HCT116 (cell line): Measurements from ENCODE around the gene TBC1D3I. TPM values are rescaled to one million over a fixed set of nuclear protein-coding genes. Genes with fewer than 3 reads are reported as not detected.

Source experiments
- ATAC-seq: fragments of 200-7000 bp; cut with Tn5 transposase; 2 replicates; pipeline ENCODE4 v1.9.1; 2020; ENCODE audit warnings: mild to moderate bottlenecking, moderate library complexity
- BruUV-seq: library from RNA; stranded (reverse); fragments of 400-500 nt; replicated peaks from 2 replicates; lab custom pipeline; 2021; lab: Mats Ljungman, UMichigan
- CTCF ChIA-PET: fragments of 300-600 bp; sonication (Branson Sonifier 250); formaldehyde crosslinking; loops from one replicate; lab custom pipeline; 2021; ENCODE audit warnings: antibody characterized with exemption; lab: Charles Lee
- POLR2A ChIA-PET: fragments of 300-600, 350-600 bp; sonication (Branson Sonifier 250); formaldehyde crosslinking; loops from one replicate; lab custom pipeline; 2021; ENCODE audit warnings: antibody characterized with exemption; lab: Charles Lee
- RAD21 ChIA-PET, 2 experiments: fragments of 300-600 bp; sonication (Branson Sonifier 250); formaldehyde crosslinking; loops; one replicate each; lab custom pipeline; 2023; ENCODE audit warnings: low total read pairs in 2 of 2; ENCODE audit not compliant: uncharacterized antibody in 2 of 2, unreplicated experiment in 2 of 2, low non-redundant PET in 1 of 2; lab: Charles Lee
- DNase-seq: peaks from one replicate; pipeline ENCODE4 v3.0.0-alpha.2; 2010; ENCODE audit warnings: low read depth, low spot score
- H2AFZ ChIP-seq: fragments of 200-600 bp; shearing (Covaris generic), sonication (generic); 2 replicates; pipeline ENCODE4 v1.6.1; 2017; ENCODE audit warnings: low read depth, mixed run types, mixed read lengths, antibody characterized with exemption, low read length; ENCODE audit not compliant: poor library complexity, severe bottlenecking
- H3K27ac ChIP-seq: 2 replicates; pipeline ENCODE4 v1.5.1; 2012; ENCODE audit warnings: low read depth, low read length
- H3K27me3 ChIP-seq: fragments of 200-600 bp; sonication (generic); 2 replicates; pipeline ENCODE4 v1.6.1; 2016; ENCODE audit warnings: mixed run types, low read length, mixed read lengths; ENCODE audit not compliant: insufficient read depth
- H3K36me3 ChIP-seq, 2 experiments: fragments of 200-500 bp in 1 of 2; fragments of 200-600 bp in 1 of 2; sonication (Bioruptor generic) in 1 of 2; sonication (generic) in 1 of 2; 2 replicates each; pipeline versions ENCODE4 v1.5.1 to v1.6.1; 2014 to 2016; ENCODE audit warnings: low read length in 2 of 2, inconsistent platforms in 1 of 2, mixed read lengths in 1 of 2, mixed run types in 1 of 2; ENCODE audit not compliant: insufficient read depth in 2 of 2, control insufficient read depth in 1 of 2
- H3K4me1 ChIP-seq, 2 experiments: fragments of 200-600 bp in 1 of 2; sonication (generic) in 1 of 2; 2 replicates each; pipeline versions ENCODE4 v1.5.1 to v1.6.1; 2012 to 2017; ENCODE audit warnings: low read length in 2 of 2, inconsistent platforms in 1 of 2, mild to moderate bottlenecking in 1 of 2, mixed read lengths in 1 of 2, mixed run types in 1 of 2, moderate library complexity in 1 of 2; ENCODE audit not compliant: insufficient read depth in 2 of 2, control insufficient read depth in 1 of 2
- H3K4me2 ChIP-seq: fragments of 200-600 bp; sonication (generic); 2 replicates; pipeline ENCODE4 v1.6.1; 2017; ENCODE audit warnings: mixed run types, low read length, mixed read lengths
- H3K4me3 ChIP-seq, 2 experiments: fragments of 200-600 bp in 1 of 2; sonication (generic) in 1 of 2; replicated peaks in 1 of 2; 2 replicates each; pipeline ENCODE4 v1.5.1; 2011 to 2016; ENCODE audit warnings: low read length in 2 of 2, control low read depth in 1 of 2, low read depth in 1 of 2, mild to moderate bottlenecking in 1 of 2, mixed read lengths in 1 of 2, mixed run types in 1 of 2
- H3K79me2 ChIP-seq: fragments of 200-600 bp; sonication (generic); 2 replicates; pipeline ENCODE4 v1.6.1; 2017; ENCODE audit warnings: mild to moderate bottlenecking, mixed run types, low read length, moderate library complexity, mixed read lengths; ENCODE audit not compliant: insufficient read depth
- H3K9ac ChIP-seq: fragments of 200-600 bp; sonication (generic); 2 replicates; pipeline ENCODE4 v1.6.1; 2016; ENCODE audit warnings: low read length, mixed read lengths
- H3K9me2 ChIP-seq: fragments of 200-600 bp; sonication (generic), shearing (Covaris generic); 2 replicates; pipeline ENCODE4 v1.6.1; 2017; ENCODE audit warnings: mixed run types, mild to moderate bottlenecking, moderate library complexity; ENCODE audit not compliant: insufficient read depth
- H3K9me3 ChIP-seq, 2 experiments: fragments of 200-500 bp in 1 of 2; fragments of 200-600 bp in 1 of 2; sonication (Bioruptor generic) in 1 of 2; sonication (generic) in 1 of 2; 2 replicates each; pipeline ENCODE4 v1.6.1; 2014 to 2017; ENCODE audit warnings: low read length in 2 of 2, mixed read lengths in 2 of 2, inconsistent platforms in 1 of 2, low read depth in 1 of 2, mild to moderate bottlenecking in 1 of 2, mixed run types in 1 of 2, moderate library complexity in 1 of 2; ENCODE audit not compliant: control insufficient read depth in 1 of 2, insufficient read depth in 1 of 2
- H4K20me1 ChIP-seq: fragments of 200-600 bp; sonication (generic), shearing (Covaris generic); 2 replicates; pipeline ENCODE4 v1.6.1; 2017; ENCODE audit warnings: mixed run types, mild to moderate bottlenecking, moderate library complexity; ENCODE audit not compliant: insufficient read depth
- CTCF ChIP-seq, 3 experiments: fragments of 200-600 bp in 1 of 3; sonication (generic) in 1 of 3; IDR thresholded peaks in 2 of 3; conservative IDR thresholded peaks in 1 of 3; 2 replicates each; pipeline ENCODE4 v1.5.1; 2012 to 2017; ENCODE audit warnings: low read depth in 2 of 3, low read length in 2 of 3, antibody characterized with exemption in 1 of 3, borderline replicate concordance in 1 of 3, control low read depth in 1 of 3, mild to moderate bottlenecking in 1 of 3, mixed read lengths in 1 of 3, mixed run types in 1 of 3, moderate library complexity in 1 of 3; ENCODE audit not compliant: insufficient read depth in 1 of 3
- ELF1 ChIP-seq: IDR thresholded peaks from 2 replicates; pipeline ENCODE4 v1.6.1; 2012; ENCODE audit warnings: low read depth, borderline replicate concordance
- POLR2A ChIP-seq: IDR thresholded peaks from 2 replicates; pipeline ENCODE4 v1.7.0; 2011; ENCODE audit warnings: borderline replicate concordance; ENCODE audit not compliant: insufficient read depth, insufficient read length; ENCODE audit errors: extremely low read depth
- POLR2AphosphoS5 ChIP-seq: IDR thresholded peaks from 2 replicates; pipeline ENCODE4 v1.6.1; 2011; ENCODE audit warnings: mild to moderate bottlenecking, low read depth, low read length, moderate library complexity
- REST ChIP-seq: IDR thresholded peaks from 2 replicates; pipeline ENCODE4 v1.6.1; 2012; ENCODE audit warnings: low read depth
- intact Hi-C: fragments of 100-400 bp; cut with micrococcal nuclease; formaldehyde crosslinking; loops from 2 replicates; pipeline ENCODE4 v1.10.0; 2022
- total RNA-seq: library from RNA; stranded (reverse); gene quantifications from one replicate; pipeline ENCODE4 v1.2.1, GENCODE V29; 2021; ENCODE audit not compliant: unreplicated experiment
- TF ChIP-seq, protein P1 (sequence below): IDR thresholded peaks from 2 replicates; pipeline ENCODE4 v1.6.1; 2011; ENCODE audit warnings: mild to moderate bottlenecking, low read length, moderate library complexity; ENCODE audit not compliant: insufficient replicate concordance; ENCODE audit errors: extremely low read depth

TBC1D3I gene
- total RNA-seq, 1 experiment from 2014 or later = 0.17 TPM

GRCh38 chr17:36204724-36205500, 59.5 kb downstream of the TBC1D3I start:
- ATAC-seq = no peak

More at GRCh38 chr17:36204724-36205500, 59.5 kb downstream of the TBC1D3I start:
- no peak overlapping the region for H3K27ac ChIP-seq
- CTCF ChIA-PET = no interaction called here
- intact Hi-C loops = no loop called here
- no peak overlapping the region for H3K4me2 ChIP-seq
- H3K9me2 ChIP-seq = no peaks in the 10 kb centered on the region
- H4K20me1 ChIP-seq = no peaks in the 10 kb centered on the region
- H3K4me1 ChIP-seq = peaks cover 0 to 4% of the 10 kb centered on the region in 2 experiments; a peak in 2 of 4 replicates
- H3K36me3 ChIP-seq = no peaks in the 10 kb centered on the region
- H2AFZ ChIP-seq = no peak overlapping the region
- no peaks in the 10 kb centered on the region for H3K79me2 ChIP-seq
- TF ChIP-seq CTCF (IDR thresholded peaks at IDR 0.05 in 2 of 3, conservative IDR thresholded peaks at IDR 0.05 in 1 of 3; ENCODE audit: borderline replicate concordance in 1 of 3, insufficient read depth in 1 of 3, low read depth in 2 of 3, low read length in 2 of 3) (no peak), POLR2AphosphoS5 (no peak), REST (no peak), POLR2A (no peak), ELF1 (no peak)
- TF ChIP-seq, protein P1, sequence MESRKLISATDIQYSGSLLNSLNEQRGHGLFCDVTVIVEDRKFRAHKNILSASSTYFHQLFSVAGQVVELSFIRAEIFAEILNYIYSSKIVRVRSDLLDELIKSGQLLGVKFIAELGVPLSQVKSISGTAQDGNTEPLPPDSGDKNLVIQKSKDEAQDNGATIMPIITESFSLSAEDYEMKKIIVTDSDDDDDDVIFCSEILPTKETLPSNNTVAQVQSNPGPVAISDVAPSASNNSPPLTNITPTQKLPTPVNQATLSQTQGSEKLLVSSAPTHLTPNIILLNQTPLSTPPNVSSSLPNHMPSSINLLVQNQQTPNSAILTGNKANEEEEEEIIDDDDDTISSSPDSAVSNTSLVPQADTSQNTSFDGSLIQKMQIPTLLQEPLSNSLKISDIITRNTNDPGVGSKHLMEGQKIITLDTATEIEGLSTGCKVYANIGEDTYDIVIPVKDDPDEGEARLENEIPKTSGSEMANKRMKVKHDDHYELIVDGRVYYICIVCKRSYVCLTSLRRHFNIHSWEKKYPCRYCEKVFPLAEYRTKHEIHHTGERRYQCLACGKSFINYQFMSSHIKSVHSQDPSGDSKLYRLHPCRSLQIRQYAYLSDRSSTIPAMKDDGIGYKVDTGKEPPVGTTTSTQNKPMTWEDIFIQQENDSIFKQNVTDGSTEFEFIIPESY = no peak
- TF ChIP-seq, all 23 proteins: peak for 0
- Histone ChIP-seq H3K9me3 (no peaks in the 10 kb centered on the region), H3K4me3 (no peak overlapping the region), H3K27me3 (0 out of 2 replicates have a peak, but pooled peaks cover 8% of the 10 kb centered on the region), H3K9ac (no peak overlapping the region)
- ChIA-PET RAD21 (no interaction called here), POLR2A (no interaction called here)
- no TSS peak for BruUV-seq
- DNase-seq = no peak

Other genes with a start within 250 kb of the TBC1D3I start
- gene CCL23, start 246.6 kb downstream of the TBC1D3I start, total RNA-seq = not detected
- gene CCL18, start 200.3 kb downstream of the TBC1D3I start, total RNA-seq = not detected
- gene CCL3, start 174.4 kb downstream of the TBC1D3I start, total RNA-seq = 0.98 TPM
- 1.2 TPM for gene CCL4, start 160.7 kb downstream of the TBC1D3I start, total RNA-seq
- gene TBC1D3B, start 87.9 kb downstream of the TBC1D3I start, total RNA-seq = 11.3 TPM
- 0.30 TPM for gene CCL3L1, start 67.8 kb downstream of the TBC1D3I start, total RNA-seq
- 0.37 TPM for gene CCL4L2, start 53.5 kb downstream of the TBC1D3I start, total RNA-seq
- gene TBC1D3G, start 59.3 kb upstream of the TBC1D3I start, total RNA-seq = not detected
- not detected for gene TBC1D3H, start 123.9 kb upstream of the TBC1D3I start, total RNA-seq
- gene ZNHIT3, start 222.1 kb upstream of the TBC1D3I start, total RNA-seq = 33.9 TPM